Activated T-helper 1 cell treated with anti-CD3 and anti-CD28 coated beads, Interleukin-2, amount 50 U/mL, for 16 hours (primary cell): ENCODE measurements around the gene DOK6.
"Not testable (repeated sequence)": the region's sequence is repeated elsewhere in the genome, so short reads cannot be mapped to it uniquely, and the experiment has no call there.

Experiments
- DNase-seq, 2 donors: peaks; one replicate each; pipeline ENCODE4 v3.0.0-alpha.2; 2020; ENCODE audit warnings: low read depth in 1 of 2, low spot score in 1 of 2

Gene DOK6

DNA sequence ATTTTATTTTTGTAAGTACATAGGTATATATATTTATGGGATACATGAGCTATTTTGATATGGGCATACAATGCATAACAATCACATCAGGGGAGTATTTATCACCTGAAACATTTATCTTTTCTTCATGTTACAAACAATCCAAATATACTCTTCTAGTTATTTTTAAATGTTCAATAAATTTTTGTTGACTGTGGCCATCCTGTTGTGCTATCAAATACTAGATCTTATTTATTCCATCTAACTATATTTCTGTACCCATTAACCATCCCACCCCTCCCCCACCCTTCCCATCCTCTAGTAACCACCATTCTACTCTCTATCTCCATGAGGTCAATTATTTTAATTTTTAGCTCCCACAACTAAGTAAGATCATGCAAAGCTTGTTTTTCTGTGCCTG is 390.0 kb downstream of the DOK6 start:
- no peak for DNase-seq

DNA sequence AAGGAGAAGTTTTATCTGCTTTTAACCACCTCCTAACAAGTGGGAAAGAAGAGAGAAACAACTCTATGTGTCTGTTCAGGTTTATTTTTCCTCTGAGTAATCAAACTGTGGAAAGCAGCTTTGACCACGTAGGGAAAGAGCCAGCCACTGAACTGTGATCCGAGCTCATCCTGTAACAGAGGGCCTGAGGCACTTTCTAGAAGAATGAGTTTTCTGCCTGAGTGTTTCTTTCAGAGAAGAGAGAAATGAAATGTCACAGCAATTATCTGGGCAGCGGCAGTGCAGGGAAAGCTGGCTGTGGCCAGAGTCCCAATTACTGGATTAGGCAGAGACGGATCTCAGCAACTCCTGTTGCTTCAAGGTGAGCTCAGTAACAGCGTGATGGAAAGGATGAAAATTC is 395.1 kb downstream of the DOK6 start:
- no peak for DNase-seq

DNA sequence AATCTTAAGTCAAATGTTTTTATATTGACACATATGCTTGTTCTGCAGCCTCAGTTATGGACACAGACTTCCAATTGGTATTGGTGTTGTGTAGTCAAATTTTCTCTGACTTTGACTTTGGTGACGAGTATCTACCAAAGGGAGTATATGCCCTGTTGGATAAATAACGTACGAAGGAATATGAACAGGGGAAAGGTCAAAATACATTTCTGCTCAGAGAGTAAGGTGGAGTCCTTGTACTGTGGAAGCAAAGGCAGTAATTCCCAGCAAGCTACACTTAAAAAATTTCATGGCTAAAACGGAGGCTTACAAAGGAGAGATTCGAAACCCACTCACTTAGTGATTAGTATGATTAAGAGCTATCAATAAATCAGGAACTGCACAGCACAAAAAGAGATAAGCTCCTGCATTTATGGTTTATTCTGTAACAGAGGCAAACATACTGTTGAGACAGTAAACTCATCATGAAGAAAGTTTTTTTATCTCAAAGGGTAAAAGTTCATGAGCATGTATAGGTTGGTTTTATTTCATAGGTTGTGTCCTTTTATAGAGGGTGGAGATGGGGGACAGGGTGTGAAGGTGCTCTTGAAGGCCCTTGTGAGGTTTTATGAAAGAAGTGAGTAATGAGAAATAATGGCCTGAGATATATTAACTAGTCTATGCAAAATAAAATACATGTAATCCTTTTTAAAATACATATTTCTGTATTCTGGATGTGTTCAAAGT is 404.3 kb downstream of the DOK6 start:
- DNase-seq = no peak

DNA sequence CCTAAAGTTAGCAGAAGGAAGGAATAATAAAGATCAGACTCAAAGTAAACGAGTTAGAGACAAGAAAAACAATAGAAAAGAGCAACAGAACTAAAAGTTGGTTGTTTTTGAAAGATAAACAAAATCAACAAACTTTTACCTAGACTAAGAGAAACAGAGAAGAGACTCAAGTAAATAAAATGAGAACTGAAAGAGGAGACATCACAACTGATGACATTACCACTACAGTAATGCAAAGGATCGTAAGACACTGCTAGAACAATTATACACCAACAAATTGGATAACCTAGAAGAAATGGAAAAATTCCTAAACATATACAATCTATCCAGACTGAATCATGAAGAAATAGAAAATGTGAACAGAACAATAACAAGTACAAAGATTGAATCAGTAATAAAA is 407.7 kb downstream of the DOK6 start:
- no peak for DNase-seq

DNA sequence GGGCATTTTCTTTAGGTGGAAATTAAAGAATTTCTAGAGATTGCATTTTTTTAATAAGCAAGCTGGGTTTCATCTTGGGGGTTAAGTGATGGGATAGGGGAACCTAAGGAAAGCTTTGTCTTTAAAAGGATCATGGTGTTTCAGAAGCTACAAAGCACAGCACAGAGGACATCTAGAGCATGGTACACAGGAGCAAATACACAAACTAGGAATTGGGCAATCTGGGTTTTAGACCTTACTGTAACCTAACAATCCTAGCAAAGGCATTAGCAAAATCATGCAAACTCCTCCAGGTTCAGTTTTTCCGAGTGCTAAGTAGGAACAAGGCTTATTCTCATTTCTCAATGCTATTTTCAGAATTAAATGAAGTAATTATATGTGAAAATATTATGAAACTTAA is 412.9 kb downstream of the DOK6 start:
- no peak for DNase-seq

DNA sequence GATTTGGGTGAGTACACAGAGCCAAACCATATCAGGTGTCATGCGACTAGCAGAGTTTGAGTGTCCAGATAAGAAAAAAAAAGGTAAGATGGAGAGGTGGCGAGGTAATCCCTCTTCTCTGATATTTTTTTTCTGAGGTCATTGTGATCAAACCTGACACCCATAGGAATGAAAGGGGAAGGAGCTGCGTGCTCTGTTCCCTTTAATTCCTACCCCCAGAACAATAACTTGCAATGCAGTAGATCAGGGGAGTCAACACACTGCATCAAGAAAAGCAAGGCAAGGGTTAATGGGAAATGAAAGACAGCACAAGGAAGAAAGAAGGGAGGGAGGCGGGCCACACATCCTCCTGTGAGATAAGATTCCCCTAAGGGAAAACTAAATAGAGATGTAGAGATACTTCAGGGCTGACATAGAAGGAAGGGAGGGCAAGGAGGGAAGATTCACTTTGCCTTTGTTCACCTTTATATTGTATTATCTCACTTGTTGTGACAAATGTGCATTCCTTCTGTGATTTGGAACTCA is 414.2 kb downstream of the DOK6 start:
- no peak for DNase-seq

DNA sequence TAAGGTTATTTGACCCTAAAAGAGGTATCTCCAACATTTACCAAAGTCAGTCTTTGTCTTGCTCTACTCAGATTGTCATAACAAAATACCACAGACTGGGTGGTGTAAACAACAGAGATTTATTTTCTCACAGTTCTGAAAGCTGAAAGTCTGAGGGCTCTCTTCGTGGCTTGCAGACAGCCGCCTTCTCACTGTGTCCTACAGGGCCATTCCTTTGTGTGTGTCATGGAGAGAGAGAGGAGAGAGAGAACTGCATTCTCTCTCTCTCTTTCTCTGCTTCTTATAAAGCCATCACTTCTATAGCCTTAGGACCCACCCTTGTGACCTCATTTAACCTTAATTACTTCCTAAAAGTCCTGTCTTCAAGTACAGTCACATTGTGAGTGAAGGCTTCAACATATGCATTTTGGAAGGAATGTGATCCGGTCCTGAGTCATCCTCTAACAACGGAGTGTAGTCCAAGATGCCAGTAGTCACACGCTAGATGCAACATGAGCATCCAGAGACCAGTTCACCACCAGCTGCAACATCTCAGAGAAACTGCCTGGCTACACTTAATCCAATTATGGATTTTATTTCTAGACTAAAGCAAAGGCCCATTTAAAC is 416.8 kb downstream of the DOK6 start:
- DNase-seq = no peak

DNA sequence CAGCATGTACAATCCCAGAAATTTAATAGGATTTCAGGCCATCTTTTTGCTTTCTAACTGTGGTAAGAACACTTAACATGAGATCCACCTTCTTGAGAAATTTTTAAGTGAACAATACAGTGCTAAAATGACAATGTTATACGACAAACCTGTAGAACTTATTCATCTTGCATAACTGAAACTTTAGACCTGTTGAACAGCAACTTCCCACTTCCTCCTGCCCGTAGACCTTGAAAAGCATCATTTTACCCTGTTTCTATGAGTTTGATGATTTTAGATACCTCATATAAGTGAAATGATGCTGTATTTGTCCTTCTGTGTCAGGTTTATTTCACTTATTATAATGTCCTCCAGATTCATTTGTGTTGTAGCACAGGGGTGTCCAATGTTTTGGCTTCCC is 418.8 kb downstream of the DOK6 start:
- no peak for DNase-seq

DNA sequence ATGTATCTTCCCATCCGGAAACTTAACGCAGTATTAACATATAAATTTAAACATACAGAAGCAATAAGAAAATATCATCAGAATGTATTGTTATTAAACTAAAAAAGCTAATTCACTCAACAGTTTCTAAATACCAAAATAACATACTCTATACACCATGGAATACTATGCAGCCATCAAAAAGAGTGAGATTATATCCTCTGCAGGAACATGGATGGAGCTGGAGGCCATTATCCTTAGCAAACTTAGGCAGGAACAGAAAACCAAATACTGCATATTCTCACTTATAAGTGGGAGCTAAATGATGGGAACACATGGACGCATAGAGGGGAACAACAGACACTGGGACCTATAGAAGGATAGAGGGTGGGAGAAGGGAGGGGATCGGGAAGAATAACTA is 419.9 kb downstream of the DOK6 start:
- no peak for DNase-seq

DNA sequence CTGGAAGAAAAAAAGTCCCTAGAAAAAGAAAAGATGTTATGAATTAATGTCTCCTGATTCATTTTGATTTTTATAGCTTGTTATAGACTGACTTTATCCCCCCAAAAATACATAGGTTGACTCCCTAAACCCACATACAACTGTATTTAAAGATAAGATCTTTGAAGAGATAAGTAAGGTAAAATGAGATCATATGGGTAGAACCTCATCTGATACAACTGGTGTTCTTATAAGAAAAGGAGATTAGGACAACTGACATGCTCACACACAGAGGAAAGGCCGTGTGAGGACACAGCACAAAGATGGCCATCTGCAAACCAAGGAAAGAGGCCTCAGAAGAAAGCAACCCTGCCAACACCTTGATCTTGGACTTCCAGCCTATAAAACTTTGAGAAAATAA is 429.5 kb downstream of the DOK6 start:
- DNase-seq = no peak

DNA sequence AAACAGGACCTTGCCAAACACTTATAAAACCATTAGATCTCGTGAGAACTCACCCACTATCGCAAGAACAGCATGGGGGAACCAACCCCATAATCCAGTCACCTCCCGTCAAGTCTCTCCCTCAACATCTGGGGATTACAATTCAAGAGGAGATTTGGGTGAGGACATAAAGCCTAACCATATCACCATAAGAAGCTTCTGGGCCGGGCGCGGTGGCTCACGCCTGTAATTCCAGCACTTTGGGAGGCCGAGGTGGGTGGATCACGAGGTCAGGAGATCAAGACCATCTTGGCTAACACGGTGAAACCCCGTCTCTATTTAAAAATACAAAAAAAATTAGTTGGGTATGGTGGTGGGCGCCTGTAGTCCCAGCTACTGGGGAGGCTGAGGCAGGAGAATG is 434.3 kb downstream of the DOK6 start:
- DNase-seq = not testable (repeated sequence)

DNA sequence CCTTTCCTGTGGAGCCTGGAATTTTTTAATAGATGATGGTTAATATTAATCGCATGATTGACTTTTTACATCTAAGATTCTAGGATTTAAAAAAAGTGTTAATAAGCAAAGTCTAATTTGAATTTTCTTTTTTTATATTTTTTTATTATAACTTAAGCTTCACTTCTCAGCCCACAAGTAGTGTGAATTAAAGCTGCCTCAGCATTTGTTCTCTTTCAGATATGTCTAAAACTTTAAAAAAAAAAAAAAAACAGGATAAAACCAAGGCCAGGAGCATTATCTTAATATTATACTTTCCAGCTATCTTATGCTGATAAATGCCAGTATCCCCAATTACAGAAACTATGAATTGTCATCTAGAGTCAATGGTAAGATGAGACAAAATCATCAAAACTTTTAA is 437.3 kb downstream of the DOK6 start:
- no peak for DNase-seq

DNA sequence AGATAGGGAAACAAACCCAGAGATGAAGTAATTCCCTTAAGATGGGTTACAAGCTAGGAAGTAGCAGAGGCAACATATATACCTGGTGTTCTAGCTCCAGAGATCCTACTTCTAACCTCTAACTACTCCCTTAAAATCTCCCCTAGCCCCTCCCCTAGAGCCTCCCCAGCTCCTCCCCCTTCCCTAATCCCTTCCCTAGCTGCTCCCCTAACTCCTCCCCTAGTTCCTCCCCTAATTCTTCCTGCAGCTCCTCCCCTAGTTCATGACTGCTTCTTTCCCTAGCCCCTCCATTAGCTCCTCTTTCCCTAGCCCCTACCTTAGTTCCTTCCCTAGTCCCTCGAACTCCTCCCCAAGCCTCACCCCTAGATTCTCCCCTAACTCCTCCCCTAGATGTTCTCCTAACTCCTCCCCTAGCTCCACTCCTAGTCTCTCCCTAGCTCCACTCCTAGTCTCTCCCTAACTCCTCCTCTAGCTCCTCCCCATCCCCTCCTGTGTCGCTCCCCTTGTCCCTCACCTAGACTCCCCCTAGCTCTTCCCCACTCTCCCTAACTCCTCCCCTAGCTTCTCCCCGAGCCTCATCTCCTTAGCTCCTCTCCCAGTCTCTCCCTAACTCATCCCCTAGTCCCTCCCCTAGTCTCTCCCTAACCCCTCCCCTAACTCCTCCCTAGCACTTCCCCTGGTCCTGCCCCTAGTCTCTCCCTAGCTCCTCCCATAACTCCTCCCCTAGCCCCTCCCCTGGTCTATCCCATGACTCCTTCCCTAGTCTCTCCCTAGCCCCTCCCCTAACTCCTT is 438.1 kb downstream of the DOK6 start:
- no peak for DNase-seq

DNA sequence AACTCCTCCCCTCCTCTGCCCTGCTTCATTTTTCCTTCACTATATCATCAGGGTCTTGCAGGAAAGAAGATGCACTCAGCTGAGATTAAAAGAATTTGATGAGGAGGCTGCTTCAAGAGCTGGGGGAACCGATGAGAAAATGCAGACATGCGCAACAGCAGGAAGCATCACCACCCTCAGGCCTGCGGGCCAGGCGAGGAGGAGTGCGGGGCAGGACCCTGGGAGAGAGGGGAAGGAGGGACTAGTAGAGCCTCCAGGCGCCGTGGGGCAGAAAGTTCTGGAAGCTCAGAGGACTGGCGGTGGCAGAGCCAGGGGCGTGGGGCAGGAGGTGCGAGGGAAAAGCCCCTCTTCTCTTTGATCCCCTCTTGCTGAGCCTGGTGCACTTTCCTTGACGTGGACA is 438.8 kb downstream of the DOK6 start:
- DNase-seq = no peak

DNA sequence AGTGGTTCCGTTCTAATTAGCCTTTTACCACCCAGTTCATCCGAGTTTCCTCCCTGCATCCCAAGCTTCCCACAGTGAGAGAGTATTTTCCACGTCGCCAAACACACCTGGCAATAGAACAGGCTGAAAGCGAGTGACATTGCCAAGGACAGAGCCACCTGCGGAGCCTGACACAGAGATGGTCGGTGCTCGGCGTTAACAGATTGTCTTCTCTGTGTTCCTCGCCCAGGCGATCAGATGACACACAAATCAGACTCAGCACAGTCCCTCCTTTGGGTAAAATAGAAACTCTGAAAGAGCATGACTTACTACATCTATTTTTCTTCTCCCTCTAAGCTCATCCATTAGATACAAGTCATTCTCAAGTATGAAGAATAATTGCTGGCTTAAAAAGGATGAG is 439.3 kb downstream of the DOK6 start:
- no peak for DNase-seq

DNA sequence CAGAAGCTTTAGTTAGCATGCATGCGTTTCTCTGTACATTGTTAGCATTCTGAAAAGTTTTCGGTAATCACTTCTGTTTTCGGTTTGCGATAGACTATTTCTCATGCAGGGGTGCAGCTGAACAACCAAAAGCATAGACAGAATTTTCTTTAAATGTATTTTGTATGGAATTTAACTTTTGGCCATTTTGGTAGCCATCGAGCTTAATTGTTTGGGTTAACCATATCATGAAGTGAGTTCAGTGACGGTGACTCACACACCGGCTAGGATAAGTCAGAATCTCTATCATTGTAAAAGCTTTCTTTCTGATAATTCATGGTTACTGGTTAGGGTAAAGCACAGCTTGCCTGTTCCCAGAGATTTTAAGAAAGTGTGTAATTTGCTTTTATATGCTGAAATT is 439.8 kb downstream of the DOK6 start:
- no peak for DNase-seq

DNA sequence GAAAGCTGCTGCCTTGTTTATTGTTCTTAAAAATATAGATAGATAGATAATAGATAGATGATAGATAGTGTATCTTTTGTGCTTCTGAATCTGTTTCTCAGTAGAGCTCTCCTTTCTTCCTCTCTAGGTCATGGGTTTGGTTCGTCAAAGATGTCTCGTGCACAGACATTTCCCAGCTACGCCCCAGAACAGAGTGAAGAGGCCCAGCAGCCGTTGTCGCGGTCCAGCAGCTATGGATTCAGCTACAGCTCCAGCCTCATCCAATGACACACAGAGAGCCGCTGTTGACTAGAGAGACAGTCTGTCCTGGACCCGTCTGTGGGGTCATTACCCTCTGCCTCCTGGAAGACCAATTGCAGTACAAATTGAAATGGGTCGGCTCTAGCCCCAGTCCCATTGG is 440.4 kb downstream of the DOK6 start:
- no peak for DNase-seq

DNA sequence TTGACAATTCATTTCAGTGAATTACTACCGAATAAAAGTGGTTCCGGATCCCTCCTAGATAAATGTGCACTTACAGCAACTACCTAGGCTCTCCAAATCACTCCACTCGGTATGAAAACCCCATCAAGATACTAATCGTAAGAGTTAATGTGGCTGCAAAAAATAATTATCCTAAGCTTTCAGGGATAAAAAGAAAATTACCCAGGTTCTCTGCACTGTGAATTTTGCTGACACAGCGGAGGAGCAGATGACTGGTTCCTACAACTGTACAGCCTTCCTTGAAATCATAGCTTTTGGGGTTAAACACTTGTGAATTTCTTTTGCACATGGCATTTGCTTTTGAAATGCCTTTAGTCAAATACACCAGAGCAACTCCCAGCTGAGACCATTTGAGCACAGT is 442.3 kb downstream of the DOK6 start:
- no peak for DNase-seq

DNA sequence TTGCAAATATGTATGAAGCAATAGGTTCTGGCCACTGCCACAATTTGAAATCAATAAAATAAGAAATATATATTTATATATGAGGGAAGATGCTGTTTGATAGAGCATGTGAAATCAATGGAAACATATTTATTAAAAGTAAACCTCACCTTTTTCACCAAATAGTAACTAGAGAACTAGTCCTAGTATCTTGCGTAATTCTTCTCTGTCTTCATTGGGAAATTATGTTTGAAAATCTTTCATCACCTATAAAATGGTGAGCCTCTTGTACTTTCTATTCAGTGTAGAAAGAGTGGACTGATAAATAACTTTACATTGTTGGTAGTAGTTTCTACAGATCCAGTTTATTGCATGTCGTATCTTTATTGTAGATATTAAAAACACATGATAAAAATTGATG is 444.0 kb downstream of the DOK6 start:
- DNase-seq = no peak

DNA sequence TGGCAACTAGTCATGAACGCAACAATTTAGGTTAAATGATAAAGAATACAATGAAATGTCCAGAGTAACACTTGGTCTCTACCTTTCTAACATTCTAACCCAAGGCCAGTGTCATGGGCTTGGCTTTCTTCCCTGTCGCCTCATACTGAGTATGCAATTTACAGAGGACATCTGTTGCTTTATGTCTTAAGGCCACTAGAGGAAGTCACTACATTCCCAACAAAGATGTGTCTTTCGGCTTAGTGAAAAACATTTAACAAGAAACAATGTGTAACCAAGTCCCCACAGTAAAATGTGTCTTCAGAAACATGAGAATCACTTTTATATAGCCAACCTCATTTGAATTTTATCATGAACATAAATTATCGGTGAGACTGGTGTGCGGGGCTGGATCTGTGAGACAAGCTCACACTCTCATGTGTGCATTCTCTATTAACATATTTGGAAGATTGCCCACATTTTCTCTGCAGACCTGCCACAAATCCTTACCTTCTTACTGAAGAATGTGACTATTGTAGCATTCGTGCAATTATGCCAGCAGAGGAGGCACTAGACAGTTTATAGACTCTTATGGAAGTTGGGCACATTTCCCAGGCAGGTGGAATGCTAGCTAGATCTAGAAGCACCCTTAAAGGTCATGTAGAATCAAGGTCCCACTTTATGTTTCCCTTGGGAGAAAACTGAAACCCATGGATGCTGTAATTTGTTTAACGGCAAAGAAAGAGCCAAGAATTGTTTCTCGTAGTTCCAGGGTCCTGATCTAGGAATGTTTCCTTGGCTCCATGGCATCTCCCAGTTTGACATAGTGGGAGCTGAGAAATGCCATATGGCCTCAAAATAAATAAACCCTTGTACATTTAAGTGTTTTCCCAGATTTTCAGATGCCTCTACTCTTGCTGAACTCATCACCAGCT is 445.2 kb downstream of the DOK6 start:
- no peak for DNase-seq

DNA sequence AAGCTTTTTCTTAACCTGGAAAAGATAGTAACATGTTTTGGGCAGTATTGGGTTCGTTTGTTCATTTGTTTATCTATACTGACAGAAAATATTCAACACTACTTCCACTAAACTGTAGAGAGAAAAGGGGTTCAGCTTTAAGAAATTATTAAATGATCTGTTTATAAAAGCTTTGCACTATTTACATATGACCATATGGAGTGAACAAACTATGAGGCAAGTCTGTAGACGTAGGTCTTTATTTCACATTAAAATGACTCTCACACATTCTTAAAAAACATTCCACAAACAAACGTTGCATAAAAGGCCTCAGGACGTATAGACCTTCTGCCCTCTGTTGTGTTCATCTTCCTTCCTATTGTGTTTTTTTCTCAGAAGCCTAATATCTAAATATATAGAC is 452.4 kb downstream of the DOK6 start:
- no peak for DNase-seq
